H1 (cell line): ENCODE measurements around the gene ANKRD11. TPM values are rescaled to one million over a fixed set of nuclear protein-coding genes. Genes with fewer than 3 reads are reported as not detected.

ENCODE experiments used
- CTCF ChIA-PET: fragments of 300-600 bp; sonication (Branson Sonifier 250); formaldehyde crosslinking; loops from one replicate; lab custom pipeline; 2021; ENCODE audit not compliant: partially characterized antibody; lab: Charles Lee
- POLR2A ChIA-PET: fragments of 300-600 bp; sonication (Branson Sonifier 250); formaldehyde crosslinking; loops from one replicate; lab custom pipeline; 2021; ENCODE audit warnings: inconsistent platforms; ENCODE audit not compliant: partially characterized antibody; lab: Charles Lee
- DNase-seq, 2 experiments: peaks; one replicate each; pipeline versions ENCODE4 v3.0.0 to v3.0.0-alpha.2; 2010 to 2022; ENCODE audit warnings: low spot score in 2 of 2, low read depth in 1 of 2, mixed read lengths in 1 of 2
- FAIRE-seq: peaks from 2 replicates; lab custom pipeline; 2011; peaks lifted over from hg19 to GRCh38; lab: Jason Lieb, UNC
- H2AFZ ChIP-seq: 2 replicates; pipeline ENCODE4 v1.8.1; 2012; ENCODE audit warnings: low read length, inconsistent platforms
- H2AK5ac ChIP-seq: 2 replicates; pipeline ENCODE4 v1.6.1; 2013; ENCODE audit warnings: low read depth, low read length
- H2BK120ac ChIP-seq: replicated peaks from 2 replicates; pipeline ENCODE3; 2013; ENCODE audit warnings: low read depth, low read length, inconsistent platforms
- H2BK12ac ChIP-seq: 2 replicates; pipeline ENCODE4 v1.6.1; 2013; ENCODE audit warnings: low read depth, low read length
- H2BK15ac ChIP-seq: 2 replicates; pipeline ENCODE4 v1.6.1; 2013; ENCODE audit warnings: low read length
- H2BK20ac ChIP-seq: 2 replicates; pipeline ENCODE4 v1.6.1; 2013; ENCODE audit warnings: low read length
- H2BK5ac ChIP-seq: 2 replicates; pipeline ENCODE4 v1.6.1; 2013; ENCODE audit warnings: low read depth, low read length
- H3K14ac ChIP-seq: 2 replicates; pipeline ENCODE4 v1.6.1; 2013; ENCODE audit warnings: inconsistent platforms; ENCODE audit not compliant: insufficient read length
- H3K18ac ChIP-seq: 2 replicates; pipeline ENCODE4 v1.6.1; 2013; ENCODE audit warnings: low read length; ENCODE audit errors: extremely low read depth
- H3K23ac ChIP-seq: 2 replicates; pipeline ENCODE4 v1.6.1; 2013; ENCODE audit warnings: inconsistent platforms; ENCODE audit not compliant: insufficient read length
- H3K23me2 ChIP-seq: 2 replicates; pipeline ENCODE4 v1.6.1; 2013; ENCODE audit warnings: low read depth, low read length
- H3K27ac ChIP-seq: 2 replicates; pipeline ENCODE4 v1.6.1; 2011; ENCODE audit warnings: low read depth, low read length, inconsistent platforms
- H3K27me3 ChIP-seq, 4 experiments: replicated peaks in 1 of 4; 1 replicate in 1 of 4; 2 replicates in 3 of 4; pipeline versions ENCODE4 v1.6.1 to v1.8.1; 2011 to 2013; ENCODE audit warnings: low read length in 3 of 4, mild to moderate bottlenecking in 3 of 4, inconsistent platforms in 2 of 4, mixed read lengths in 2 of 4, moderate library complexity in 1 of 4; ENCODE audit not compliant: control insufficient read depth in 3 of 4, insufficient read depth in 3 of 4; ENCODE audit errors: extremely low read depth in 1 of 4
- H3K36me3 ChIP-seq, 4 experiments: 2 replicates each; pipeline versions ENCODE4 v1.6.1 to v1.8.1; 2011 to 2013; ENCODE audit warnings: mild to moderate bottlenecking in 4 of 4, low read length in 3 of 4, moderate library complexity in 2 of 4, control low read depth in 1 of 4, inconsistent platforms in 1 of 4; ENCODE audit not compliant: insufficient read depth in 4 of 4, control insufficient read depth in 2 of 4
- H3K4ac ChIP-seq: replicated peaks from 2 replicates; pipeline ENCODE3; 2013; ENCODE audit warnings: low read length, low read depth, mixed read lengths, inconsistent platforms; ENCODE audit not compliant: insufficient read length
- H3K4me1 ChIP-seq, 4 experiments: replicated peaks in 1 of 4; 1 replicate in 1 of 4; 2 replicates in 3 of 4; pipeline versions ENCODE4 v1.6.1 to v1.8.1; 2011 to 2013; ENCODE audit warnings: low read length in 3 of 4, inconsistent platforms in 2 of 4, mixed read lengths in 1 of 4; ENCODE audit not compliant: insufficient read depth in 4 of 4, control insufficient read depth in 3 of 4
- H3K4me2 ChIP-seq, 2 experiments: 2 replicates each; pipeline versions ENCODE4 v1.6.1 to v1.8.1; 2011 to 2013; ENCODE audit warnings: low read depth in 2 of 2, low read length in 2 of 2, control low read depth in 1 of 2, inconsistent platforms in 1 of 2, mild to moderate bottlenecking in 1 of 2; ENCODE audit not compliant: insufficient read depth in 1 of 2
- H3K4me3 ChIP-seq, 4 experiments: fragments of 200-600, 300-600 bp in 1 of 4; sonication (generic), shearing (Covaris generic), sonication (Bioruptor Twin) in 1 of 4; 2 replicates each; pipeline versions ENCODE4 v1.5.1 to v1.8.1; 2011 to 2016; ENCODE audit warnings: low read length in 4 of 4, low read depth in 3 of 4, control low read depth in 2 of 4, inconsistent platforms in 2 of 4, mild to moderate bottlenecking in 2 of 4, mixed read lengths in 1 of 4, moderate library complexity in 1 of 4; ENCODE audit not compliant: insufficient read depth in 2 of 4; ENCODE audit errors: extremely low read depth in 1 of 4
- H3K56ac ChIP-seq: replicated peaks from 2 replicates; pipeline ENCODE3; 2013; ENCODE audit warnings: low read depth, mild to moderate bottlenecking, mixed read lengths, low read length, inconsistent platforms; ENCODE audit not compliant: insufficient read length
- H3K79me1 ChIP-seq: 2 replicates; pipeline ENCODE4 v1.6.1; 2013; ENCODE audit warnings: low read depth, low read length, control low read depth
- H3K79me2 ChIP-seq, 2 experiments: 2 replicates each; pipeline versions ENCODE4 v1.6.1 to v1.8.1; 2012 to 2013; ENCODE audit warnings: low read length in 2 of 2, mild to moderate bottlenecking in 2 of 2, inconsistent platforms in 1 of 2; ENCODE audit not compliant: insufficient read depth in 2 of 2, control insufficient read depth in 1 of 2
- H3K9ac ChIP-seq, 4 experiments: replicated peaks in 1 of 4; 1 replicate in 1 of 4; 2 replicates in 3 of 4; pipeline versions ENCODE4 v1.6.1 to v1.8.1; 2011 to 2013; ENCODE audit warnings: low read depth in 3 of 4, low read length in 3 of 4, control low read depth in 2 of 4, mild to moderate bottlenecking in 2 of 4, moderate library complexity in 2 of 4, inconsistent platforms in 1 of 4; ENCODE audit errors: extremely low read depth in 1 of 4
- H3K9me3 ChIP-seq, 2 experiments: 2 replicates each; pipeline versions ENCODE4 v1.6.1 to v1.8.1; 2012 to 2013; ENCODE audit warnings: mild to moderate bottlenecking in 2 of 2, moderate library complexity in 2 of 2, control low read depth in 1 of 2, inconsistent platforms in 1 of 2, low read depth in 1 of 2, low read length in 1 of 2, mixed read lengths in 1 of 2; ENCODE audit not compliant: insufficient read depth in 2 of 2
- H4K20me1 ChIP-seq, 2 experiments: replicated peaks in 1 of 2; 2 replicates each; pipeline versions ENCODE3 to v1.8.1; 2011 to 2013; ENCODE audit warnings: inconsistent platforms in 2 of 2, low read length in 2 of 2, mild to moderate bottlenecking in 1 of 2; ENCODE audit not compliant: insufficient read depth in 2 of 2, control insufficient read depth in 1 of 2
- H4K5ac ChIP-seq: 2 replicates; pipeline ENCODE4 v1.6.1; 2013; ENCODE audit warnings: low read length, low read depth, mixed read lengths, inconsistent platforms; ENCODE audit not compliant: insufficient read length
- H4K8ac ChIP-seq: 2 replicates; pipeline ENCODE4 v1.8.0; 2013; ENCODE audit warnings: mild to moderate bottlenecking, moderate library complexity, low read length, inconsistent platforms; ENCODE audit not compliant: insufficient read depth; ENCODE audit errors: extremely low read depth
- H4K91ac ChIP-seq: replicated peaks from 2 replicates; pipeline ENCODE3; 2013; ENCODE audit warnings: low read length, mixed read lengths, inconsistent platforms; ENCODE audit not compliant: insufficient read length
- CBX5 ChIP-seq: fragments of 300-800, 300-1000 bp; sonication (generic); IDR thresholded peaks from 2 replicates; pipeline ENCODE4 v1.7.1; 2016; ENCODE audit warnings: antibody characterized with exemption, low read length, low read depth
- CEBPB ChIP-seq: IDR thresholded peaks from 2 replicates; pipeline ENCODE4 v1.6.1; 2012; ENCODE audit warnings: low read depth, low read length
- EGR1 ChIP-seq: IDR thresholded peaks from 2 replicates; pipeline ENCODE4 v1.6.1; 2011; ENCODE audit warnings: low read depth, low read length, borderline replicate concordance
- JUND ChIP-seq: IDR thresholded peaks from 2 replicates; pipeline ENCODE4 v1.6.1; 2011; ENCODE audit warnings: mild to moderate bottlenecking, improper control_type of control experiment, low read length
- POLR2A ChIP-seq, 2 experiments: IDR thresholded peaks; 1 replicate in 1 of 2; 2 replicates in 1 of 2; pipeline ENCODE4 v1.6.1; 2011; ENCODE audit warnings: low read depth in 2 of 2, low read length in 2 of 2, mild to moderate bottlenecking in 2 of 2; ENCODE audit errors: control extremely low read depth in 1 of 2
- POLR2AphosphoS5 ChIP-seq: IDR thresholded peaks from 2 replicates; pipeline ENCODE4 v1.6.1; 2011; ENCODE audit warnings: low read depth, low read length
- RXRA ChIP-seq: IDR thresholded peaks from 2 replicates; pipeline ENCODE4 v1.6.1; 2011; ENCODE audit warnings: low read depth, mild to moderate bottlenecking, low read length, moderate library complexity; ENCODE audit not compliant: insufficient read depth
- SIRT6 ChIP-seq: IDR thresholded peaks from one replicate; pipeline ENCODE4 v1.7.1; 2012; ENCODE audit warnings: low read length, inconsistent platforms
- SP2 ChIP-seq: IDR thresholded peaks from 2 replicates; pipeline ENCODE4 v1.6.1; 2012; ENCODE audit warnings: mild to moderate bottlenecking, low read length, inconsistent platforms
- SP4 ChIP-seq: IDR thresholded peaks from 2 replicates; pipeline ENCODE4 v1.6.1; 2012; ENCODE audit warnings: low read length, inconsistent platforms
- TAF7 ChIP-seq: optimal IDR thresholded peaks from 2 replicates; pipeline ENCODE3; 2011; ENCODE audit warnings: low read depth, mild to moderate bottlenecking, inconsistent platforms, low read length, moderate library complexity, borderline replicate concordance
- USF2 ChIP-seq: IDR thresholded peaks from 2 replicates; pipeline ENCODE4 v1.6.1; 2011; ENCODE audit warnings: low read length, improper control_type of control experiment
- ZNF274 ChIP-seq: IDR thresholded peaks from 2 replicates; pipeline ENCODE4 v1.7.0; 2012; ENCODE audit warnings: low read length, borderline replicate concordance; ENCODE audit errors: extremely low read depth
- WGBS, 2 experiments: shearing (Covaris generic) in 1 of 2; methylation state at CpG; one replicate each; pipeline versions ENCODE4 v1.1.6 to v1.1.7; 2013 to 2015; ENCODE audit warnings: low lambda C conversion rate in 2 of 2, mixed read lengths in 2 of 2, inconsistent platforms in 1 of 2, low coverage in 1 of 2, missing lambda C conversion rate in 1 of 2; ENCODE audit not compliant: insufficient replicate concordance in 2 of 2, insufficient coverage in 1 of 2, insufficient read length in 1 of 2; ENCODE audit errors: extremely low coverage in 1 of 2, missing lambda C conversion rate in 1 of 2; 5-methylcytosine and 5-hydroxymethylcytosine counted together
- polyA plus RNA-seq, 7 experiments: library from polyadenylated mRNA; depleted of rRNA in 3 of 7; stranded (reverse) in 5 of 7; unstranded in 2 of 7; fragments of >200 nt in 5 of 7; fragments of 200-250 nt in 2 of 7; gene quantifications; 1 replicate in 5 of 7; 2 replicates in 1 of 7; 4 replicates in 1 of 7; pipeline versions ENCODE4 v1.2.1 to v1.2.3, GENCODE V29; 2011 to 2013; ENCODE audit warnings: missing spikeins in 2 of 7, mixed read lengths in 2 of 7
- total RNA-seq: library from RNA; stranded (reverse); fragmentation: NEBNext Ultra II Directional; extraction: Animal tissue kit (Norgen Biotek cat#: 25700); gene quantifications from 2 replicates; pipeline ENCODE4 v1.2.1, GENCODE V29; 2021

The ANKRD11 gene
- total and polyA plus RNA-seq, 2 of the 8 experiments (the other 6 are each of a cell fraction or from before 2014, with no cell fraction given), result 46.5 to 142 TPM

DNA sequence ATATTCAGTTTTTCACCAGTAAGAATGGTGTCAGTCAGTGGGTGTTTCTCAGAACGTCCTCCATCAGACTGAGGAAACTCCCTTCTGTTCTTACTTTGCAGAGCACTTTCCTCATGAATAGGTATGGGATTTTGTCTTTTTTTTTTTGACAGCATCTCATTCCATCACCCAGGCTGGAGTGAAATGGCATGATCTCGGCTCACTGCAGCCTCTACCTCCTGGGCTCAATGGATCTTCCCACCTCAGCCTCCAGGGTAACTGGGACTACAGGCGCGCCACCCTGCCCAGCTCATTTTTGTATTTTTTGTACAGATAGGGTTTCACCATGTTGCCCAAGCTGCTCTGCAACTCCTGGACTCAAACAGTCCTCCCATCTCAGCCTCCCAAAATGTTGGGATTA, 142.6 kb downstream of the ANKRD11 start:
- H2BK20ac ChIP-seq, result no peak overlapping the region
- H3K4me1 ChIP-seq, result peaks cover 5 to 19% (median 11%) of the 10 kb centered on the region in 4 experiments; a peak in 6 of 7 replicates
- no peak overlapping the region for H4K8ac ChIP-seq
- H2AK5ac ChIP-seq, result no peak overlapping the region
- no peak overlapping the region for H3K56ac ChIP-seq
- H3K79me1 ChIP-seq, result peaks cover 25% of the 10 kb centered on the region
- FAIRE-seq (no peak), DNase-seq (no peak)
- H3K27me3 ChIP-seq, result no peaks in the 10 kb centered on the region
- no peak overlapping the region for H3K23ac ChIP-seq
- ChIA-PET POLR2A (no interaction called here), CTCF (interaction anchor here (1.2 to 5.6 kb wide), 2 partner anchors 8 to 9 kb away, joined by 3 to 20 read pairs; no protein-coding TSS in a partner anchor)
- H2BK15ac ChIP-seq, result no peak overlapping the region
- no peak overlapping the region for H3K4me3 ChIP-seq
- H3K79me2 ChIP-seq, result peaks cover 20 to 99% of the 10 kb centered on the region in 2 experiments
- H3K14ac ChIP-seq, result no peak overlapping the region
- H3K36me3 ChIP-seq, result no peaks in the 10 kb centered on the region; a peak in 1 of 8 replicates
- no peak overlapping the region for H3K27ac ChIP-seq
- H2BK5ac ChIP-seq, result no peak overlapping the region
- no peak overlapping the region for H3K9ac ChIP-seq
- no peak overlapping the region for H2BK12ac ChIP-seq
- H3K23me2 ChIP-seq, result no peaks in the 10 kb centered on the region
- no peak overlapping the region for H3K18ac ChIP-seq
- 89% methylated on average over 4 of the region's 4 CpGs; no CpG with 5 or more reads in 1 of the 2 experiments for WGBS, 2 experiments
- no peak overlapping the region for H4K5ac ChIP-seq
- H2AFZ ChIP-seq, result no peak overlapping the region
- H4K91ac ChIP-seq, result no peak overlapping the region
- no peak overlapping the region for H2BK120ac ChIP-seq
- H3K4ac ChIP-seq, result no peak overlapping the region
- peaks cover 45 to 63% of the 10 kb centered on the region in 2 experiments for H4K20me1 ChIP-seq
- no peak overlapping the region for H3K4me2 ChIP-seq
- H3K9me3 ChIP-seq, result no peaks in the 10 kb centered on the region
- TF ChIP-seq RXRA (no peak), POLR2AphosphoS5 (no peak), SP4 (no peak), CBX5 (no peak), SP2 (no peak), CEBPB (no peak), SIRT6 (no peak), JUND (no peak), EGR1 (no peak), ZNF274 (no peak), TAF7 (no peak), POLR2A (IDR thresholded peaks at IDR 0.05; ENCODE audit: control extremely low read depth in 1 of 2, low read depth in 2 of 2, low read length in 2 of 2) (no peak), USF2 (no peak)
